Fibroblast of villous mesenchyme (primary cell): Measurements from ENCODE around the gene TMEM151A. TPM values are rescaled to one million over a fixed set of nuclear protein-coding genes. Genes with fewer than 3 reads are reported as not detected.

Experiments used
- DNase-seq: peaks from one replicate; pipeline ENCODE4 v3.0.0-alpha.2; 2010; ENCODE audit warnings: low read depth
- H3K4me3 ChIP-seq: 2 replicates; pipeline ENCODE4 v1.5.1; 2011; ENCODE audit warnings: low read depth, mild to moderate bottlenecking, low read length
- CTCF ChIP-seq: IDR thresholded peaks from 2 replicates; pipeline ENCODE4 v1.5.1; 2012; ENCODE audit warnings: low read depth, mild to moderate bottlenecking, low read length; ENCODE audit not compliant: insufficient read depth
- total RNA-seq: library from RNA; depleted of rRNA; stranded (reverse); fragments of >200 nt; gene quantifications from 2 replicates; pipeline ENCODE4 v1.2.3, GENCODE V29; 2012

The TMEM151A gene
- total RNA-seq = under 0.01 TPM in 1 of 2 replicates, not detected in the other

- no peak within 1 kb of the TSS for H3K4me3 ChIP-seq
- TF ChIP-seq CTCF = no peak
- no peak for DNase-seq
Measured at GRCh38 chr11:66291706-66292542, at the start of gene TMEM151A. Gene TMEM151A (plus strand): TSS chr11:66291894. CDS start chr11:66292014, 120 bp downstream.

- DNase-seq = no peak
- no peak overlapping the region for H3K4me3 ChIP-seq
- TF ChIP-seq CTCF = no peak
Measured at GRCh38 chr11:66242095-66242765, 49.5 kb upstream of the TMEM151A start.

GRCh38 chr11:66243782-66244535 is 47.7 kb upstream of the TMEM151A start:
- no peak for TF ChIP-seq CTCF
- DNase-seq = no peak
- H3K4me3 ChIP-seq = no peak overlapping the region

- no peak for TF ChIP-seq CTCF
- H3K4me3 ChIP-seq = no peak overlapping the region
- no peak for DNase-seq
Measured at GRCh38 chr11:66247295-66247694, 44.4 kb upstream of the TMEM151A start.

- TF ChIP-seq CTCF = no peak
- H3K4me3 ChIP-seq = no peak overlapping the region
- no peak for DNase-seq
Measured at GRCh38 chr11:66247801-66248200, 43.9 kb upstream of the TMEM151A start.

- no peak overlapping the region for H3K4me3 ChIP-seq
- no peak for TF ChIP-seq CTCF
- no peak for DNase-seq
Measured at GRCh38 chr11:66248903-66249302, 42.8 kb upstream of the TMEM151A start.
